SKM-1 treated with dmso at 0.1 percent for 144 hours (cell line): ENCODE data around the gene PLPP2.

Experiments used
- DNase-seq: peaks from one replicate; lab custom pipeline; 2025; ENCODE audit not compliant: unreplicated experiment; lab: John Stamatoyannopoulos, UW

Gene PLPP2

DNA sequence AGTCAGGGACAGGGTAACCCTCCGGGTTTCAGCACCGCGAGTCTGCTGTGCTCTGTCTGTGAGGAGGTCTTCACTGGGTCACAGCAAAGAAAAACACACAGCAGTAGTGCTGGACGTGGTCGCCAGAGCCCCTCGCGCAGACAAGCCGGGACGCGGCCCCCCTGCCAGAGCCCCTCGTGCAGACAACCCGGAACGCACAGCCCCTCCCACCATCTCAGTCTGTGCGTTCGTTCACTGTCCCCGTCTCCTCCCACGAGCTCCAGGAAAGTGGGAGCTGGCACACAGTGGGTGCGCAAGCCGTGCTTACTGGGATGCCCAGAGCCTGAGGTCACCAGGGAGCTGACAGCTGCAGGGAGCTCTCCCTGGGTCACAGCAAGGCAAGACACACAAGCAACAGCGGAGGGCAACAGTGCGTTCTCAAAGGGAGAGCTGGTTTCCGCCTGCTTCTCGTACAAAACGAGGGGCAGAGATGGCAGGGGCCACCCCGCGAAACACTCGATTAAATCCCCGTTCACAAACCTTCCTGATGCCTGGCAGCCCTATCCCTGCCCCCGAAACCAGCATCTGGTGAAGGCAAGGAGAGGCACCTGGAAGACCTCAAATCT, 3.2 kb upstream of the PLPP2 start:
- no peak for DNase-seq

DNA sequence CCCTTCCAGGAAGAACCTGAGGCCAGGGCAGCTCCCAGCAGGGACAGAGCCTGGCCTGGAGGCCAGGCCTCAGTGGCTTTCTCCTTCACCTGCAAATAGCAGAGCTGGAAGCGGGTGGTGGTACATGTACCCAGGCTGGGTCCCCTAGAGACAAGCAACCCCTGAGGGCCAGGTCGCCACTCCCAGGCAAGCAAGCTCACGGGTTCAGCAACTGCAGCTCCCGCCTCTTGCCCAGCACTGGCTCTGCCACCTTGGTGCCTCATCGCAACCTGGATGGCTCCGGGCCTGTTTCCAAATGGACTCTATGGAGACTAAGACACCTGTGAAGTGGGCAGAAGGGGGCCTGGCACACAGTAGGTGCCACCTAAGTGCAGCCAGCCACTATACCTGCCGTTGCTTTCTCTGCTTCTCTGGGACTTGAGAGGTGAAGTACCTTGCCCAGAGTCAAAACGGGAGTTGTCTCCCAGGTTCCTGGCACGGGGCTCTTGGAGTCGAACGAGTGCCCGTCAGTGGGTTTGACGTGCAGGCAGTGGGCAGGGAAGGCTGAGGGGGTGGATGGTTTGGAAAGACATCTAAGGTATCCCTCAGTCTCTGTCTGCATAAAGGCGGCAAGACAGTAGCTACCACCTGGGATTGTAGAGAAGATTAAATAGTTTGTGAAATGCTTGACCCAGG, 2.4 kb upstream of the PLPP2 start:
- DNase-seq, result no peak

DNA sequence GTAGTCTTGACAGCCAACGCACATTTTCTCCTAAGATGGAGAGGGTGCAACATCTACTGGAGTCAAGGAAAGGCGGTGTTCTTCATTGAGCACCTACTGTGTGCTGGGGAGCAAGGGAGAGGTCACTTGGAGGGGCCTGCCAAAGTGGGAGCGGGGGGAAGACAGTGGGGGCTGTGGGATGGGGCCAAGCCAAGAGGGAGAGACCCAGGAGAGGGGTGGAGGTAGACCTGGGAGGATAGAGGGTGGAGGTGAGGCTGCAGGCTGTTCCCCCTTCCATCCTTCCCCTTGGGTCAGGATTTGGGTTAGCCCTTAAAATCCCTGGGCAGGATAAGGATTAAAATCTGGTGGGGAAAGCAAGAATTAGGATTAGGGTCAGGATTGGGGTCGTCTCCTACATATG, 1.7 kb upstream of the PLPP2 start:
- DNase-seq, result no peak

DNA sequence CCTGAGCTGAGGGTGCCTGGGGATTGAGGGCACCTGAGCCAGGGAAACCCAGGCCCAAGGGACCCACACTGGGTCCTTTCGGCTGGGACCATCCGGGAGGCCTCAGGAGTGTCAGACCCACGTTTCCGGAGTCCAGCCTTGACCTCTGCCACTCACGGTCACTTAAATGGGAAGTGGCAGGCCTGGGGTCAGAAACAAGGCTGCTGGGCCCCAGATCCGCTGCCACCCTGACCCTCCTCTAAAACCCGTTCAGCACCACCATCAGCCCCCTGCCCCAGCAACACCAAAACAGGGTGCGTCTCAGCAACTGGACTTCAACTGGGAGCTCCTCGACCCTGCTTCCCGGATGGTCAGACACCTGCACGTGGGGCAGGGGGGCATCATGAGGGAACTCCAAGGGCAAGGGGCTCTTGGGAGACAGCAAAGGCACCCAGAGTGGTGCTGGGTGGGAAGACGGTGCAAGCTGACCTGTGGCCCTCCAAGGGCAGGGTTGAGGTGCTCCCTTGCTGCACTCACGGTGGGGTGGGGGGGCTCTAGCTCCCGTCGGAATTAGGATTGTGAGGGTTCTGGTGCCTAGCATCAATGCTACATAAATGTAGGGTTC, 1.2 kb upstream of the PLPP2 start:
- no peak for DNase-seq

DNA sequence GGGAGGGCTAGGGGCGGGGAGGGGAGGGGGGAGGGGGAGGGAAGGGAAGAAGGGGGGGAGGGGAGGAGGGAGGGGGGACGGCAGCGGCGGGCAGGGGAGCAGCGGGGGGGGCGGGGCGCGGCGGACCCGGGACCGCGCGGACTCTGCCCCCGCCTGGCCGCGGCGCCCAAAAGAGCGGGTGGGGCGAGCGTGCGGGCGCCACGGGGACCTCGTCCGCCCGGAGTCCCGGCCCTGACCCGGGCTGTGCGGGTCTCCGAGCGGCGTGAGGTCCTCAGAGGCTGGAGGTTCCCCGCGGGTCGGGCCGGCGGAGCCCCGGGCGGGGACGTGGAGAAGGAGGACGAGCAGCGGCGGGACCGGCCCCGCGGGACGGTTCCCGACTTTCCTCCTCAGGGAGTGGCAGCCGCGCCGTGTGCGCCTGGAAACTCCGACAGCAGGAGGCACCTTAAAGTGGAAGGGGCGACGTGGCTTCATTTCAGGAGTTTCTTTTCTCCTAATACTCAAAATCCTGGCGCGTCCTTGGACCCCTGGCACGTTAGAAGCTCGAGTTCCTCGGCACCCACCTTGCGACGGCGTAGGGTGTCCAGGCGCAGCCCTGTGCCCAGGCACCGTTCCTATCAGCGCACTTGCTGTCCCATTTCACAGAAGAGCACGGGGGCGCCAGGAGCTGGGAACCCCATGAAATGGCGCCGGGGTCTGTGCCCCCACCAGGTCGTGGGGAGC, 518 bp upstream of the PLPP2 start:
- DNase-seq, result no peak

DNA sequence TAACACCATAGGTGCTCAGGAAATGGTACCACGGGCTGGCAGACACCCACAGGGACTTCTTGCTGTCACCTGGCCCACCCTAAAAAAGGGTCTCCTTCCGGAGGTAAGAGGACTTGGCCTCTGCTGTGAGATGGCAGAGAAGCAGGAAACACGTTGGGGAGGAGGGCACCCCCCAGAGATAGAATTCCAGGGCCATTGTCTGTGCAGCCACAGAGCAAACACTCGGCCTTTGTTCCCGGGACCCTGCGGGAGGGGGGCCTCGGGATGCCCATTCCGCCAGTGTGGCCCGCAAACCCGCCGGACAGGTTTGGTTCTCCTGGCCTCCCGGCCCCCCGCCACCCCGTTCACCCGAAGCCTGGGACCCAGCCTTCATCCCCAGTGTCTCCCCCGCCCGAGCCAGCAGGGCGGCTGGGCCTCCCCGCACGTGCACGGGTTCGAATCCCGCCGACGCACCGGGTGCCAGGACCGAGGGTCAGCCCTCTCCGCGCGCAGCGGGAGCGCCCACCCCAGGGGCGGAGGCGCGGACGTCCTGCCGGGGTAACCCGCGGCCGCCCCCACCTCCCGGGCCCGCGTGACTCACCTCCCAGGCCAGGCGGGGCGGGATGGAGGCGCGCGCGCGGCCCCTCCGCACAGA, 714 bp downstream of the PLPP2 start:
- no peak for DNase-seq

DNA sequence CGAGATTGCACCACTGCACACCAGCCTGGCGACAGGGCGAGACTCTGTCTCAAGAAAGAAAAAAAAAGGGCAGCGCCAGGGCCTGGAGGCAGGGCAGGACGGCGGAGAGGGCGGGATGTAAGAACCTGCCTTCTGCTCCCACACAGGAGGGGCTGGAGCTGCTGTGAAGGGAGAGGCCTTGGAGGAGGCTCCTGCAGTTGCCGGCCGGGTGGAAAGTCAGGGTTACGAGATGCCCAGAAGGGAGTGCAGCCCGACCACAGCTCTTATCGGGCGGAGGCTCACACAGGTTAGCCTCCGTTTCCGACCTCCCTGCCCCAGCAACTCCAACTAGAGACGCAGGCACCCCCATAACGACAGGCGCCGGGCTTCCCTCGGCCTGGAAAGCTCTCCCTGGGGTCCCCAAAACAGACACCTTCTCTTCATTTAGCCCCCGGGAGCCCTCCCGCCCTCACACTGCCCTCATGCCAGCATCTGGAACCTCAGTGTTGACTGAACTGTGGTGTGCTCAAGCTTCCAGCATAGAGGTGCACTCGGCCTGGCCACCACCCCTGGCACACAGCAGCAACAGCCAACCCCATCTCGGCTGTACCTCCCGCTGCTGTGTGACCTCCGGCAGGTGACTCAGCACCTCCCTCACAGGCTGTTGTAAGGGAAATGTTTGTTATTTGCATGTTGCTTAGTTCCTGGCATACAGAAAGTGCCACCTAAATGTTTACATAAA, 1.4 kb downstream of the PLPP2 start:
- no peak for DNase-seq

DNA sequence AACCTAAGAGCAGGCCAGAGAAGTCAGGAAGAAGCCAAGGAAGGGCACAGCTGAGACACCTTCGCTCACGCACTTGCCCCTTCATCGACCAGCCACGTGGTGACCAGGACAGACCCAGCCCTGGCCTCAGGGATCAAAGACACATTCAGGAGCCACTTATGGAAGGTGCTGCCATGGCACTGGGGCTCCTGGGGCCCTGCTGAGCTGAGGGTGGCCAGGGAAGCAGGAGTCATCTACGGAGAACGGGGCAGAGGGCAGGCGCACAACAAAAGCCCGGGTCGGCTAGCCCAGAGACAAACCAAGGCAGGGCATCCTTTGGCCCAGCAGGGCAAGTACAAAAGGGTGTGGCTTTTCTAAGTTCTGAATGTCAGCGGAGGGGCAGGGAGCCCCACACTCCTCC, 2.3 kb downstream of the PLPP2 start:
- no peak for DNase-seq

DNA sequence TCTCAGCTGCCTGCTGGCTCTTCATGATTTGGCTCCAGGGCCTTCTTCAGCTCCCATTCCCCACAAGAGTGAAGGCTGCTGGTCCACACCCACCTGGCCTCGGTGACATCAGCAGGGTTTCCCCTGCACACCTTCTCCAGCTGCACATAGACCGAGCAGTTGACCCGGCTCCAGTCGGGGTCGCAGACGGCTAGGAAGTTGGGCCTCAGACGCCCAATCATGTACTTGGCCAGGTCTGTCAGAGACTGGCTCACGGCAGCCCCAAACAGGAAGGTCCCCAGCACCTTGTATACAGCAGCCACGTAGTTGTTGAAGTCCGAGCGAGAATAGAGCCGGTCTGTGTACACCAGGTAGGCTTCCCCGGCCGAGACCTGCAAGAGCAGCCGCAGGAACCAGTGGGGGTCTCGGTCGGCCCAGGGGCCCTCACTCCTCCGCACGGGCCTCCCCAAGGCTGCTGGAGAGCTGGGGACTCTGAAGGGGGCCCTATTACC, 3.8 kb downstream of the PLPP2 start:
- no peak for DNase-seq

DNA sequence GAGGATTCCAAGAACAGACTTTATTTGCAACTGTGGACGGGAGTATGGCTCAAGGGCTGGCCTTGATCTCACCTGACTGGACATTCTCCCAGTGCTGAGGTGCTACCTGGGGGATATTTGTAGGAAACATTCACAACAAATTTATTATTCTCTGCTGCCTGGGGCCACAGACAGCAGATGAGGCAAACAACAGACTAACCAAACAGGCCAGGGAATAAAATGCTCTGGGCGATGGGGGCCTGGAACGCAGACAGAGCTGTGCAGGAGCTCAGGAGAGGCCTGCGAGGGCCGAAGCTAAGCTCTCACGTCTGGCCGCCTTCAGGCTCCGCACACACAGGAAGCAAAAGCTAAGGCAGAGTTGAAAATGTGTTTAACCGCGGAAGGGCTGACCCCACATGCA, 7.8 kb downstream of the PLPP2 start:
- DNase-seq, result no peak

DNA sequence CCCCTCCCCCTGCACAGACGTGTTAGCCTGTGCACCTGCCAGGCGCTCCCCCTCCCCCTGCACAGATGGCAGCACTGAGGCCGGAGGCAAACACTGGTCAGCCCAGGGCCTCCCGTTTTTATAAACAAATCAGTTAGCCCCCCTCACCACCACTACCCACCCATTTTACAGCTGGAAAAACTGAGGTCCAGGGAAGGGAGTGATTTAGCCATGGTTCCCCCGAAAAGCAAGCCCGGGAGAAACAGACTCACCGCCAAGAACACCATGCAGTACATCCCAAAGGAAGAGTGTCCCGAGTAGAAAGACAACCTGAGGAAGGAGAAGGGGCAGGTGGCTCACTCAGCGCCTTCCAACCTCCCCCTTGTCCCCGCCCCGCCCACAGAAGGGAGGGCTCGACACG, 8.7 kb downstream of the PLPP2 start:
- no peak for DNase-seq

DNA sequence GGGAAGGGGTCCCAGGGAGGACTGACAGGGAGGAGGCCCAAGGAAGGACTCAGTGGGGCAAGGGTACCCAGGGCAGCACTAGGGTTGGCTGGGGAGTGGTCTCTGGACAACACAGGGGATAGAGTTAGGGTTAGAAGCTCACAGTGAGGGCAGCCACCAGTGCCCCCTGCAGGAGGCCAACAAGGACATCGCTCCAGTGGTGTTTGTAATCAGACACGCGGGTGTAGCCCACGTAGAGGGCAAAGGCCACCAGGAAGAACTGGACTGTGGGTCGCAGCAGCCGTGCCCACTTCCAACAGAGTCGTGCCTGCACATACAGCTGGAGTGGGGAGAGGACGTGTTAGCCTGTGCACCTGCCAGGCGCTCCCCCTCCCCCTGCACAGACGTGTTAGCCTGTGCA, 9.2 kb downstream of the PLPP2 start:
- DNase-seq, result no peak

DNA sequence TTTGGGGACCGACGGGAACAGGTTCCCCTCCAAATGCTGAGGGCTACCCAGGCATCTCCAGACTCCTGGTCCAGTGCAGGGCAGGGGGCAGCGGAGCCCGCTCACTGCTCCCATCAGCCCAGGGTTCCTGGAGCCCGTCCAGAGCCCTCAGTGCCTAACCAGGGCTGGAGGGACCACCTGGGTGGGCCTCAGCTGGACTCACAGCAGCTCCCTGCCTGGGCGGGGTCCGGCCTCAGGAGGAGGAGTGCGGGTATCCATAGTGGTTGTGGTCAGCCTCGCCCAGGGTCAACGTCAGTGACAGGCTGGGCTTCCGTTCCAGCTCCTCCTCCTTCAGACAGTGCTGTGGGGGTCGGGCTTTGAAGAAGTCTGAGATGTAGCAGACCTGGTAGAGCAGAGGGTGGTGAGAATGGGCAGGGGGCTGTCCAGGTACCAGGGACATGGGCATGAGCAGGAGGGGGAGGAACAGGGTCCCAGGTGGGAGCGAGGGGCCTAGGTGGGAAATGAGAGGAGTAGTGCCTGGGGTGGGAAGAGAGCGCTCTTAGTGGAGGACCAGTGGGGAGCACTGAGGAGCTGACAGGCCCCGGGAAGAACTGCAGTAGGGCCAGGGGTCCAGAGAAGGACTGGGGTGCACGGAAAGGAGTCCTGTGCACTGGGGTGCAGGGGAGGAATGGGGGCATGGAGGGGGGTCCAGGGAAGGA, 9.9 kb downstream of the PLPP2 start:
- DNase-seq, result no peak

DNA sequence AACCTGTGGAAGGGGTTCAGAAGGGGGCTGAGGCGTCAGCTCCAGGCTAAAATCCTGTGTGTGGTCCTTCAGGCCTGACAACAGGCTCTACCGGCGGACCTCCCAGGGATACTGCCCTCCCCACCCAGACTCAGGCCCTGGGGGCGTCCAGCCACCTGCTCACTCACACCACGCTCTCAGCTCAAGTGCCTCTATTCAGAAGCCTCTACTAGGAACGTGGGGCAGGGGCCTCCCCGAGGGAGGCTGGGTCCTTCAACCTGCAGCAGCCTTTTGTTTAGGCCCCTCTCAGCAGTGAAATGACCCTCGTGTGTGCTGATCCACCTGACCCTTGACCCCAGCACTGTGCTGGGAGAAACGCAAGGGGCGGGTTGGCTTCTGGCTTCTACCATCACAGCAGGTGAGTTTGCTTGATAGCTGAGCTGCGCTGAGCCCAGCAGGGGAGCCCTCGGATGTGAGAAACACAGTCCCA, 10.6 kb downstream of the PLPP2 start:
- DNase-seq, result no peak

DNA sequence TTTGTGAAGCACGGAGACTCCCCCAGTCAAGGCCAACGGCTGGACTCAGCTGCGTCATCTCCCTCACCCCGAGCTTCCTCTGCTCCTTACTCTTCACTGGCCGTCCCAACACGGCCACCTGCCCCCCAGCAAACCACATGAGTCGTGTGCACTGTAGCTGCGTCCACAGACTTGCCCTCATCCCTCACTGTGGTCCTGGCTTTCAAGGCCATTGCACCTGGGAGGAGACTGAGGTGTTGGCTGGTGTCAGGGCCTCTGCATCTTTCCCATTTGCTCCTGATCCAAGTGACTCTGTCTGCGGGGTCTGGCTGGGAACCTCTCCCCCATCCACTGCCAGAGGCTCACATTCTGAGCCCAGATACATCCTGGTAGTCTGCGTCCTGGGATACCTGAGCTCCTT, 11.5 kb downstream of the PLPP2 start:
- no peak for DNase-seq

DNA sequence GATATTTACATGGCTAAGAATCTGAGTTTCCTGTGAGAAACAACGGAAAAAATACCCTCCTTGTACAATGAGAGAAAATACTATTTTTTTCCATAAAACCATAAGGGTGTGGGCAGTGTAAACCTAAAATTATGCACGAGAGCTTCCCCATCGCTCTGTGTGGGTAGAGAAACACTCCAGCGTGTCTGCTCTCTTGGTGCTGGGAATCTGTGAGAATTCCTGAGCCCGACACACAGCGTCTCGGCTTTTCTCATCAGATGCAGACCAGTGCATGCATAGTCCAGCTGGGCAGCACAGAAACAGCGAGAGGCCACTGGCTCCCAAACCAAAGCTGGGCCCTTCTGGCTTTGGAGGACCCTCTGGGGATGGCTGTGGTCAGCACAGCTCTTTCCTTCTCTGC, 12.0 kb downstream of the PLPP2 start:
- DNase-seq, result no peak

DNA sequence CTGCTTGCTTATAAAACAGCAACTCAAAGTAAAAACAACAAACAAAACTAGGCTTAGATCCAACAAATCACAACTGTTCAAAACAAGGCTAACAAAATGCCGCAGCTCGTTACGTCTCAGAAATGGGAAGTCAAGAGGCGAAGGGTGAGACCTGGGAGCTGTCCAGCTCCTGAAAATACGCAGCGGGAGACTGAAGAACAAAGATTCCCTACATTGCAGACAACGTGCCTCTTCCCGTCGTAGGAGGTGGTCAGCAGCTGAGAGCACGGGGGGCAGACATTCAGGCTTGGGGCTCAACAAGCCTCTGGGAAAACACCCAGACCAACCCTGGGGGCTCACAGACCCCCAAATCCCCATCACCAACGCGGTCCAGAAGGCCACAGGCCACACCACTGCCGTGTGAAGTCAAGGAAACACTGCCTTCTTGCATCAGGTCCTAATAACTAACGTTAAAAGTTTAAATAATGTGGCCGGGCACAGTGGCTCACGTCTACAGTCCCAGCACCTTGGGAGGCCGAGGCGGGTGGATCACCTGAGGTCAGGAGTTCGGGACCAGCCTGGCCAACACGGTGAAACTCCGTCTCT, 13.5 kb downstream of the PLPP2 start:
- DNase-seq, result no peak

DNA sequence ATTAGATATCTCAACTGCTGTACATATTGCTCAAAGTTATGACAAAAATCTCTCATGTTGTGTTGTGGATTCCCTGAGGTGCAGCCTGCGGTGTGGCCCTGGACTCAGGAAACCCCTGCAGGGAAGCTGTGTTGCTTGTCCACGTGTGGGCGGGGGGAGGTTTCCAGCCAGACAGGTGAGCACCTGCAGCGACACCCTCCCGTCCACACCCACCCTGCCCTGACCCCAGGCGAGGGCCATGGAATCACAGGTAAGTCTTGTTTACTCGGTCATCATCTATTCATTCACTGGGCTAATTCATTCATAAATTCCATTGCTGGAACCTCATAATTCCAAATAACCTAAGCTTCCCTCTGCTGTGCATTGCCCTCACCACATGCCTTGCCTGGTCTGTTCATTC, 14.1 kb downstream of the PLPP2 start:
- DNase-seq, result no peak

DNA sequence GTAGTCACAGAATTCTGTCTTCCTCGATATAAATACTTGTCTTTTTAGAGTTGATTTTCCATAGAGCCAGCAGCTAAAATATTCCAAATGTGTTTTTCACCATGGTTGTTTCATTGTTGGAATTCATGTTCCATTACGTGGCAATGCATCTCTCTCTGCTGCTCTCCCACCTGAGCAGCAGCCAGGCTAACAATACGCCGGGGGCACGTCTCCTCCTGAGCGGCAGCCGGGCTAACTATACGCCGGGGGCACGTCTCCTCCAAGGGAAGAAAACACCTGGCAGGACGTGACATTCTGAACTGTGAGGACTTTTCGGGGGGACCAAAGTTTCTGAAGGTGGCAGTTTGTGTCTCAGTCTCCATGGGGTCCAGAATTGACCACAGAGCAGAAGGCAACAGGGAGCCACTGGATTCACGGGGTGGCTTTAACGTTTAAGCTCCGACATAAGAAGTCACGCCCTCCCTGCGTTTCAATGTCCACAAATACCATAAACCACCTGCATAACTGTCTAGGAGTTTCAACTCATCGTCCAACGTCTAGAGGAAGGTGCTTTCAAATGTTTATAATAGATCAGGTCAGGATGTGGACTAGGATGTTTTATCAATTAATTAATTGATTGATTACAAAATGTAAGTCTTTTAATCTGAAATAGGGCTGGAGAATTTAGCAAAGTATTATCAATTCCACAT, 15.1 kb downstream of the PLPP2 start:
- DNase-seq, result no peak
